WERI-Rb-1 (cell line): ENCODE data around the gene FAM3B.

Experiments used
- DNase-seq: peaks from one replicate; pipeline ENCODE4 v3.0.0-alpha.2; 2020
- H3K27ac ChIP-seq: fragments of 250-450 bp; sonication (Bioruptor Pico); 2 replicates; pipeline ENCODE4 v1.5.1; 2020; ENCODE audit warnings: mild to moderate bottlenecking, moderate library complexity
- H3K27me3 ChIP-seq: fragments of 250-450 bp; sonication (Bioruptor Pico); 2 replicates; pipeline ENCODE4 v1.5.1; 2021; ENCODE audit warnings: mild to moderate bottlenecking, low read depth, moderate library complexity; ENCODE audit not compliant: insufficient read depth, severe bottlenecking
- H3K36me3 ChIP-seq: fragments of 250-450 bp; sonication (Bioruptor Pico); 2 replicates; pipeline ENCODE4 v1.5.1; 2020; ENCODE audit warnings: mild to moderate bottlenecking, moderate library complexity
- H3K4me3 ChIP-seq: 2 replicates; pipeline ENCODE4 v1.5.1; 2011; ENCODE audit warnings: low read depth, mild to moderate bottlenecking, control low read depth, low read length
- H3K9me3 ChIP-seq: fragments of 250-450 bp; sonication (Bioruptor Pico); 2 replicates; pipeline ENCODE4 v1.5.1; 2021; ENCODE audit warnings: mild to moderate bottlenecking, moderate library complexity; ENCODE audit not compliant: severe bottlenecking
- CTCF ChIP-seq: IDR thresholded peaks from 2 replicates; pipeline ENCODE4 v1.5.1; 2011; ENCODE audit warnings: low read depth, mild to moderate bottlenecking, control low read depth, inconsistent platforms, low read length

The FAM3B gene

GRCh38 chr21:41280115-41280919 lies 36.3 kb upstream of the FAM3B start:
- TF ChIP-seq CTCF: no peak
- H3K27me3 ChIP-seq: peaks cover 3% of the 10 kb centered on the region
- no peak overlapping the region for H3K27ac ChIP-seq
- H3K9me3 ChIP-seq: no peaks in the 10 kb centered on the region
- DNase-seq: no peak
- H3K36me3 ChIP-seq: no peaks in the 10 kb centered on the region
- H3K4me3 ChIP-seq: no peak overlapping the region

GRCh38 chr21:41282412-41282811 lies 34.2 kb upstream of the FAM3B start:
- no peaks in the 10 kb centered on the region for H3K9me3 ChIP-seq
- H3K27ac ChIP-seq: no peak overlapping the region
- peaks cover 3% of the 10 kb centered on the region for H3K27me3 ChIP-seq
- TF ChIP-seq CTCF: no peak
- no peak overlapping the region for H3K4me3 ChIP-seq
- DNase-seq: no peak
- no peaks in the 10 kb centered on the region for H3K36me3 ChIP-seq

GRCh38 chr21:41283211-41283818 lies 33.3 kb upstream of the FAM3B start:
- Histone ChIP-seq H3K9me3 (no peaks in the 10 kb centered on the region), H3K4me3 (no peak overlapping the region), H3K36me3 (no peaks in the 10 kb centered on the region), H3K27me3 (peaks cover 3% of the 10 kb centered on the region), H3K27ac (no peak overlapping the region)
- DNase-seq: peak; percentile 64
- peak; percentile 82 for TF ChIP-seq CTCF

- Histone ChIP-seq H3K27me3 (no peaks in the 10 kb centered on the region), H3K27ac (no peak overlapping the region), H3K4me3 (no peak overlapping the region), H3K36me3 (no peaks in the 10 kb centered on the region), H3K9me3 (peaks cover 11% of the 10 kb centered on the region)
- no peak for TF ChIP-seq CTCF
- no peak for DNase-seq
Measured at GRCh38 chr21:41289431-41289830, 27.2 kb upstream of the FAM3B start.

GRCh38 chr21:41290106-41290799 lies 26.3 kb upstream of the FAM3B start:
- Histone ChIP-seq H3K4me3 (no peak overlapping the region), H3K27ac (no peak overlapping the region), H3K9me3 (peaks cover 11% of the 10 kb centered on the region), H3K27me3 (no peaks in the 10 kb centered on the region), H3K36me3 (no peaks in the 10 kb centered on the region)
- TF ChIP-seq CTCF: no peak
- DNase-seq: no peak
